ENCODE results near the gene CSF3.

DNA sequence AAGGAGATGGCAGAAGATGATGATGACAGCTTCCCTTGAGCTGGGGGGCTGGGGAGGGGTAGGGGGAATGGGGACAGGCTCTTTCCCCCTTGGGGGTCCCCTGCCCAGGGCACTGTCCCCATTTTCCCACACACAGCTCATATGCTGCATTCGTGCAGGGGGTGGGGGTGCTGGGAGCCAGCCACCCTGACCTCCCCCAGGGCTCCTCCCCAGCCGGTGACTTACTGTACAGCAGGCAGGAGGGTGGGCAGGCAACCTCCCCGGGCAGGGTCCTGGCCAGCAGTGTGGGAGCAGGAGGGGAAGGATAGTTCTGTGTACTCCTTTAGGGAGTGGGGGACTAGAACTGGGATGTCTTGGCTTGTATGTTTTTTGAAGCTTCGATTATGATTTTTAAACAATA lies 17.7 kb upstream of the CSF3 start:
- no peak for TF ChIP-seq RAD21 (IDR thresholded peaks at IDR 0.05; ENCODE audit: low read depth)
- TF ChIP-seq EP300 (IDR thresholded peaks at IDR 0.05; ENCODE audit: borderline replicate concordance), result no peak
- TF ChIP-seq TEAD4 (IDR thresholded peaks at IDR 0.05), result no peak
- TF ChIP-seq, protein P1, sequence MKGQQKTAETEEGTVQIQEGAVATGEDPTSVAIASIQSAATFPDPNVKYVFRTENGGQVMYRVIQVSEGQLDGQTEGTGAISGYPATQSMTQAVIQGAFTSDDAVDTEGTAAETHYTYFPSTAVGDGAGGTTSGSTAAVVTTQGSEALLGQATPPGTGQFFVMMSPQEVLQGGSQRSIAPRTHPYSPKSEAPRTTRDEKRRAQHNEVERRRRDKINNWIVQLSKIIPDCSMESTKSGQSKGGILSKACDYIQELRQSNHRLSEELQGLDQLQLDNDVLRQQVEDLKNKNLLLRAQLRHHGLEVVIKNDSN (IDR thresholded peaks at IDR 0.05), result no peak
- TF ChIP-seq, protein P2, sequence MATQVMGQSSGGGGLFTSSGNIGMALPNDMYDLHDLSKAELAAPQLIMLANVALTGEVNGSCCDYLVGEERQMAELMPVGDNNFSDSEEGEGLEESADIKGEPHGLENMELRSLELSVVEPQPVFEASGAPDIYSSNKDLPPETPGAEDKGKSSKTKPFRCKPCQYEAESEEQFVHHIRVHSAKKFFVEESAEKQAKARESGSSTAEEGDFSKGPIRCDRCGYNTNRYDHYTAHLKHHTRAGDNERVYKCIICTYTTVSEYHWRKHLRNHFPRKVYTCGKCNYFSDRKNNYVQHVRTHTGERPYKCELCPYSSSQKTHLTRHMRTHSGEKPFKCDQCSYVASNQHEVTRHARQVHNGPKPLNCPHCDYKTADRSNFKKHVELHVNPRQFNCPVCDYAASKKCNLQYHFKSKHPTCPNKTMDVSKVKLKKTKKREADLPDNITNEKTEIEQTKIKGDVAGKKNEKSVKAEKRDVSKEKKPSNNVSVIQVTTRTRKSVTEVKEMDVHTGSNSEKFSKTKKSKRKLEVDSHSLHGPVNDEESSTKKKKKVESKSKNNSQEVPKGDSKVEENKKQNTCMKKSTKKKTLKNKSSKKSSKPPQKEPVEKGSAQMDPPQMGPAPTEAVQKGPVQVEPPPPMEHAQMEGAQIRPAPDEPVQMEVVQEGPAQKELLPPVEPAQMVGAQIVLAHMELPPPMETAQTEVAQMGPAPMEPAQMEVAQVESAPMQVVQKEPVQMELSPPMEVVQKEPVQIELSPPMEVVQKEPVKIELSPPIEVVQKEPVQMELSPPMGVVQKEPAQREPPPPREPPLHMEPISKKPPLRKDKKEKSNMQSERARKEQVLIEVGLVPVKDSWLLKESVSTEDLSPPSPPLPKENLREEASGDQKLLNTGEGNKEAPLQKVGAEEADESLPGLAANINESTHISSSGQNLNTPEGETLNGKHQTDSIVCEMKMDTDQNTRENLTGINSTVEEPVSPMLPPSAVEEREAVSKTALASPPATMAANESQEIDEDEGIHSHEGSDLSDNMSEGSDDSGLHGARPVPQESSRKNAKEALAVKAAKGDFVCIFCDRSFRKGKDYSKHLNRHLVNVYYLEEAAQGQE (IDR thresholded peaks at IDR 0.05; ENCODE audit: low read depth), result no peak
- TF ChIP-seq EGR1 (IDR thresholded peaks at IDR 0.05), result no peak

All from Ishikawa (cell line).